NCI-H2227 (cell line): Measurements from ENCODE around the gene SLC24A3.

Experiments used
- DNase-seq: peaks from one replicate; lab custom pipeline; 2025; ENCODE audit not compliant: unreplicated experiment; lab: John Stamatoyannopoulos, UW

Gene SLC24A3

GRCh38 chr20:19336631-19337030 is 124.2 kb downstream of the SLC24A3 start:
- no peak for DNase-seq

GRCh38 chr20:19338380-19338779 is 125.9 kb downstream of the SLC24A3 start:
- DNase-seq: no peak

- DNase-seq: no peak
Measured at GRCh38 chr20:19338960-19339359, 126.5 kb downstream of the SLC24A3 start.

GRCh38 chr20:19341348-19342053 is 129.1 kb downstream of the SLC24A3 start:
- no peak for DNase-seq

GRCh38 chr20:19344341-19344740 is 131.9 kb downstream of the SLC24A3 start:
- DNase-seq: no peak

GRCh38 chr20:19347943-19348456 is 135.6 kb downstream of the SLC24A3 start:
- DNase-seq: no peak

- DNase-seq: no peak
Measured at GRCh38 chr20:19348582-19348981, 136.1 kb downstream of the SLC24A3 start.

- DNase-seq: no peak
Measured at GRCh38 chr20:19349879-19350278, 137.4 kb downstream of the SLC24A3 start.

- DNase-seq: no peak
Measured at GRCh38 chr20:19351542-19351941, 139.1 kb downstream of the SLC24A3 start.

- DNase-seq: no peak
Measured at GRCh38 chr20:19354950-19355349, 142.5 kb downstream of the SLC24A3 start.

- DNase-seq: no peak
Measured at GRCh38 chr20:19361790-19362189, 149.3 kb downstream of the SLC24A3 start.

GRCh38 chr20:19363476-19363875 is 151.0 kb downstream of the SLC24A3 start:
- no peak for DNase-seq

- DNase-seq: no peak
Measured at GRCh38 chr20:19367591-19367990, 155.1 kb downstream of the SLC24A3 start.

GRCh38 chr20:19368351-19368750 is 155.9 kb downstream of the SLC24A3 start:
- no peak for DNase-seq

- no peak for DNase-seq
Measured at GRCh38 chr20:19370076-19371075, 157.9 kb downstream of the SLC24A3 start.

- DNase-seq: no peak
Measured at GRCh38 chr20:19371112-19371511, 158.7 kb downstream of the SLC24A3 start.

- no peak for DNase-seq
Measured at GRCh38 chr20:19374216-19374615, 161.8 kb downstream of the SLC24A3 start.

- DNase-seq: no peak
Measured at GRCh38 chr20:19375395-19375794, 163.0 kb downstream of the SLC24A3 start.

- DNase-seq: no peak
Measured at GRCh38 chr20:19375801-19376200, 163.4 kb downstream of the SLC24A3 start.

GRCh38 chr20:19376451-19377229 is 164.2 kb downstream of the SLC24A3 start:
- no peak for DNase-seq

GRCh38 chr20:19378058-19378457 is 165.6 kb downstream of the SLC24A3 start:
- no peak for DNase-seq
